Measurements from ENCODE around the gene AIF1.
A peak's percentile ranks its signal among the peaks of the same experiment; 100 is the strongest.

The AIF1 gene
- 0.29 to 2.1 (median 1.0) reads per million in 4 experiments for total RNA-seq

DNA sequence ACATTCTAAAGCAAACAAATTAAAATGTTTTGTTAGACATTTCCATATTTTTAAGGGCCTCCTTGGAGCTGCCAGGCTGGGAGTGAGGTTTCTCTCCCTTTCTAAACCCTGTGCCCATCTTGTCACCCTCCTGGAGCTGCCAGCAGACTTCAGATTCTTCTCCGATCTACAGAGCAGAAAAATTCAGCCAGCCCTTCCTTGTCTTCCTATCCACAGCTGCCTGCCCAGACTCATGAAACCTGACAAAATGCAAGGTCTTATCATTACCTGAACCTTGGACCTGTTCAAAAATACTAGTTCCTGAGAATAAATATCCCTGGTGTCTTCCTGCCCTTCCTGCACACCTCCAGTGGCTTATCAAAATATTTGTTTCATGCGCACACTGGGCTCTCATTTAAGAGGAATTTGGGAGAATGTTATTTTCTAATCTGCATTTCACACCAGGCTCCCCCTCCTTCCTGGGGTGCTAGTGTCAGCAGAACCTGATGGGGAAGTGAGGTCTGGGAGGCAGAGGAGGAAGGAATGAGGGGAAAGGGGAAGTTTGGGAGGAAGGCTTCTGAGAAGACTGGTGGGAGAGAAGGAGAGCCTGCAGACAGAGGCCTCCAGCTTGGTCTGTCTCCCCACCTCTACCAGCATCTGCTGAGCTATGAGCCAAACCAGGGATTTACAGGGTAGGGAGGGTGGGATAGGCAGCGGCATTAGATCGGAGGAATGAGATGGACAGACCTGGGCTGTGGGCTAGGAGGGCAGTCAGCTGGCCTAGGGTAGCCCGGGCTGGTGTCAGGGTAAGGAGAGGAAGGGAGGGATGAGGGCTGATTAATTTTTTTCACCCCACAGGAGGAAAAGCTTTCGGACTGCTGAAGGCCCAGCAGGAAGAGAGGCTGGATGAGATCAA is at the start of gene AIF1:
Gene AIF1, plus strand, starts transcription at position 551 of the 895 bp plus-strand sequence. Its CDS starts 96 bp downstream, at position 647.
- no peak for DNase-seq

DNA sequence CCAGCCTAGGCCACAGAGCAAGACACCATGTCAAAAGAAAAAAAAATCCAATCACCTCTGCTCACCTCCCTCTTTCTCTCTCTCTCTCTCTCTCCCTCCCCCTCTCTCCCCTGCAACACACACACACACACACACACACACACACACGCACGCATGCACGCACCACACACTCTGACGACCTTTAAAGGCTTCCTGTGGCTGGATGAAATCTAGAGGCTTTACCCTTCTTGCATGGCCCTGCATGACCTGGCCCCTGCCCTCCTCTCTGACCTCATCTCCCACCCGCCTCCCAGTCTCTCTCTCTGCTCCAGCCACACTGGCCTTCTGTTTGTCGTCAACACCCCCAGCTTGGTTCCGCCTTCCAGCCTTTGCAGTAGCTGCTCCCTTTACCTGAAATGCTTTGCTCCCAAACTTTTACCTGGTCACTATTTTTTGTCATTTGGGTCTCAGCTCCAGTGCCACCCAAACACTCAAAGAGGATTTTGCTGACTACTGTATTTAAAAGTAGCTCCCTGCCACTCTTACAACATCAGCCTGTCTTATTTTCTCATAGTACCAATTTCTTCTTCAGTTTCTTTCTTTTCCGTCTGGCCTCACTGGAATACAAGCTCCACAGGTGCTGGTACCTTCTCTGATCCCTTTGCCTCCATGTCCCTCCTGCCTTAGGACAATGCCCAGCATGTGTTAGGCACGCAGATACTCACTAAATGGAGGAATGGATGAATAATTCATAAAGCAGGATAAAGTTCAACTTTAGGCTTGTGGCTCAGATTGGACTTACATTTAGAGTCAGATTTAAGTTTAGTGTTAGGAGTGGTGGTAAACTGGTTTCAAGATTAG is 47.3 kb upstream of the AIF1 start:
- DNase-seq, result no peak

DNA sequence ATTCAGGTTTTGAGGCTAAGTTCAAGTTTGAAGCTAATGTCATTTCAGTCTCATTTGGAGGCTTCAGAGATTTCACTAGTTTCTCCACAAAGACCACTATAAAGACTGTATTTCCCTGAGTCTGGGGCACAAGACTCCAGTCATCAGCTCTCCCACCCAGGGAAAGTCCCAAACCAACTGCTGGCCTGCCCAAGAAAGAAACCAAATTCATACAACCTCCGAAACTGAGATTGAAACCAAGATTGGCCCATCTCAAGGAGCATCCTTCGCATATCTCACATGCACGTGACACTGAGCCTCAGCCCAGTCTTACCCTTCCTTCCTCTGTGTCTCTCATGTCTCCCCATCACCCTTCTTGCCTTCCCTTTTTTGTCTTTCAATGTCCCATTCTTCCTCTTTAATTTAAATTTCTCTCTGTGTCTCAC is 46.5 kb upstream of the AIF1 start:
- peak; percentile 34 for DNase-seq

DNA sequence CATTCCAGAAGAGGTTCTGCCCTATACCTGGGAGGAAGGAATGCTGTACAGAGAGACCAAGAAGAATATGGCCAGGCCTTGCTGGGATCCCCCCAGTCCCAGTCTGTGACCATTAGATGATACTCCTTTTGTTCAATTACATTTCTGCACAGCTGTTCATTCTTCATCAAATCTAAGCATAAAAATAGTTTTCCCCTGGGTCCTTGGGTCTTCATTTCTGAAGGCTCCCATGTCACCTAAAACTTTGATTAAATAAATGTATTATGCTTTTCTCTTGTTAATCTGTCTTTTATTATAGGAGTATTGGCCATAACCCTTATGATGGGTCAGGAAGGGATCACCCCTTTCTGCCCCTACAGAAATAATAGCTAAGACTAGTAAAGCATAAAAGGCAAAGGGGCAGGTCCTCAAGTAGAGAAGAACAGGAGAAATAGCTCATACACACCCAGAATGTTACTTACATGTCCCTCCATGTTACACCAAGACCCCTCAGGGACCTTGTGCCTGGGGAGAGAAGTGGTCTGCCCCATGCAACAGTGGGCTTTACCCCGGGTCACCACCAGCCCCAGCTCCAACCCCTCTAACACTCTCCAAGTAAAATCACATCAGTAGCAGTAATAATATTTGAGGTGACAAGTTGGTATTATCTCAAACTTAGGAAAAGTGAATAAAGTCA is 45.0 kb upstream of the AIF1 start:
- DNase-seq, result no peak

- DNase-seq, result peak; percentile 58
Observed at GRCh38 chr6:31572041-31572911, 42.8 kb upstream of the AIF1 start, which contains the start of gene LTA. LTA (plus strand) TSS chr6:31572289; CDS start chr6:31572743, 454 bp downstream.

- DNase-seq, result no peak
Observed at GRCh38 chr6:31573239-31574105, 41.6 kb upstream of the AIF1 start.

DNA sequence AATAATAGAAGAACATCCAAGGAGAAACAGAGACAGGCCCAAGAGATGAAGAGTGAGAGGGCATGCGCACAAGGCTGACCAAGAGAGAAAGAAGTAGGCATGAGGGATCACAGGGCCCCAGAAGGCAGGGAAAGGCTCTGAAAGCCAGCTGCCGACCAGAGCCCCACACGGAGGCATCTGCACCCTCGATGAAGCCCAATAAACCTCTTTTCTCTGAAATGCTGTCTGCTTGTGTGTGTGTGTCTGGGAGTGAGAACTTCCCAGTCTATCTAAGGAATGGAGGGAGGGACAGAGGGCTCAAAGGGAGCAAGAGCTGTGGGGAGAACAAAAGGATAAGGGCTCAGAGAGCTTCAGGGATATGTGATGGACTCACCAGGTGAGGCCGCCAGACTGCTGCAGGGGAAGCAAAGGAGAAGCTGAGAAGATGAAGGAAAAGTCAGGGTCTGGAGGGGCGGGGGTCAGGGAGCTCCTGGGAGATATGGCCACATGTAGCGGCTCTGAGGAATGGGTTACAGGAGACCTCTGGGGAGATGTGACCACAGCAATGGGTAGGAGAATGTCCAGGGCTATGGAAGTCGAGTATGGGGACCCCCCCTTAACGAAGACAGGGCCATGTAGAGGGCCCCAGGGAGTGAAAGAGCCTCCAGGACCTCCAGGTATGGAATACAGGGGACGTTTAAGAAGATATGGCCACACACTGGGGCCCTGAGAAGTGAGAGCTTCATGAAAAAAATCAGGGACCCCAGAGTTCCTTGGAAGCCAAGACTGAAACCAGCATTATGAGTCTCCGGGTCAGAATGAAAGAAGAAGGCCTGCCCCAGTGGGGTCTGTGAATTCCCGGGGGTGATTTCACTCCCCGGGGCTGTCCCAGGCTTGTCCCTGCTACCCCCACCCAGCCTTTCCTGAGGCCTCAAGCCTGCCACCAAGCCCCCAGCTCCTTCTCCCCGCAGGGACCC is 40.6 kb upstream of the AIF1 start:
- no peak for DNase-seq

DNA sequence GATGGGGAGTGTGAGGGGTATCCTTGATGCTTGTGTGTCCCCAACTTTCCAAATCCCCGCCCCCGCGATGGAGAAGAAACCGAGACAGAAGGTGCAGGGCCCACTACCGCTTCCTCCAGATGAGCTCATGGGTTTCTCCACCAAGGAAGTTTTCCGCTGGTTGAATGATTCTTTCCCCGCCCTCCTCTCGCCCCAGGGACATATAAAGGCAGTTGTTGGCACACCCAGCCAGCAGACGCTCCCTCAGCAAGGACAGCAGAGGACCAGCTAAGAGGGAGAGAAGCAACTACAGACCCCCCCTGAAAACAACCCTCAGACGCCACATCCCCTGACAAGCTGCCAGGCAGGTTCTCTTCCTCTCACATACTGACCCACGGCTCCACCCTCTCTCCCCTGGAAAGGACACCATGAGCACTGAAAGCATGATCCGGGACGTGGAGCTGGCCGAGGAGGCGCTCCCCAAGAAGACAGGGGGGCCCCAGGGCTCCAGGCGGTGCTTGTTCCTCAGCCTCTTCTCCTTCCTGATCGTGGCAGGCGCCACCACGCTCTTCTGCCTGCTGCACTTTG is 39.6 kb upstream of the AIF1 start, which contains the start of gene TNF:
Gene TNF, plus strand, starts transcription at position 231 of the 567 bp plus-strand sequence. Its CDS starts 177 bp downstream, at position 408.
- DNase-seq, result no peak

- DNase-seq, result no peak
Observed at GRCh38 chr6:31575952-31576685, 38.9 kb upstream of the AIF1 start.

DNA sequence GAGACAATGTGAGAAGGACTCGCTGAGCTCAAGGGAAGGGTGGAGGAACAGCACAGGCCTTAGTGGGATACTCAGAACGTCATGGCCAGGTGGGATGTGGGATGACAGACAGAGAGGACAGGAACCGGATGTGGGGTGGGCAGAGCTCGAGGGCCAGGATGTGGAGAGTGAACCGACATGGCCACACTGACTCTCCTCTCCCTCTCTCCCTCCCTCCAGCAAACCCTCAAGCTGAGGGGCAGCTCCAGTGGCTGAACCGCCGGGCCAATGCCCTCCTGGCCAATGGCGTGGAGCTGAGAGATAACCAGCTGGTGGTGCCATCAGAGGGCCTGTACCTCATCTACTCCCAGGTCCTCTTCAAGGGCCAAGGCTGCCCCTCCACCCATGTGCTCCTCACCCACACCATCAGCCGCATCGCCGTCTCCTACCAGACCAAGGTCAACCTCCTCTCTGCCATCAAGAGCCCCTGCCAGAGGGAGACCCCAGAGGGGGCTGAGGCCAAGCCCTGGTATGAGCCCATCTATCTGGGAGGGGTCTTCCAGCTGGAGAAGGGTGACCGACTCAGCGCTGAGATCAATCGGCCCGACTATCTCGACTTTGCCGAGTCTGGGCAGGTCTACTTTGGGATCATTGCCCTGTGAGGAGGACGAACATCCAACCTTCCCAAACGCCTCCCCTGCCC is 38.0 kb upstream of the AIF1 start:
- no peak for DNase-seq

DNA sequence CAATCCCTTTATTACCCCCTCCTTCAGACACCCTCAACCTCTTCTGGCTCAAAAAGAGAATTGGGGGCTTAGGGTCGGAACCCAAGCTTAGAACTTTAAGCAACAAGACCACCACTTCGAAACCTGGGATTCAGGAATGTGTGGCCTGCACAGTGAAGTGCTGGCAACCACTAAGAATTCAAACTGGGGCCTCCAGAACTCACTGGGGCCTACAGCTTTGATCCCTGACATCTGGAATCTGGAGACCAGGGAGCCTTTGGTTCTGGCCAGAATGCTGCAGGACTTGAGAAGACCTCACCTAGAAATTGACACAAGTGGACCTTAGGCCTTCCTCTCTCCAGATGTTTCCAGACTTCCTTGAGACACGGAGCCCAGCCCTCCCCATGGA is 37.5 kb upstream of the AIF1 start:
- no peak for DNase-seq

DNA sequence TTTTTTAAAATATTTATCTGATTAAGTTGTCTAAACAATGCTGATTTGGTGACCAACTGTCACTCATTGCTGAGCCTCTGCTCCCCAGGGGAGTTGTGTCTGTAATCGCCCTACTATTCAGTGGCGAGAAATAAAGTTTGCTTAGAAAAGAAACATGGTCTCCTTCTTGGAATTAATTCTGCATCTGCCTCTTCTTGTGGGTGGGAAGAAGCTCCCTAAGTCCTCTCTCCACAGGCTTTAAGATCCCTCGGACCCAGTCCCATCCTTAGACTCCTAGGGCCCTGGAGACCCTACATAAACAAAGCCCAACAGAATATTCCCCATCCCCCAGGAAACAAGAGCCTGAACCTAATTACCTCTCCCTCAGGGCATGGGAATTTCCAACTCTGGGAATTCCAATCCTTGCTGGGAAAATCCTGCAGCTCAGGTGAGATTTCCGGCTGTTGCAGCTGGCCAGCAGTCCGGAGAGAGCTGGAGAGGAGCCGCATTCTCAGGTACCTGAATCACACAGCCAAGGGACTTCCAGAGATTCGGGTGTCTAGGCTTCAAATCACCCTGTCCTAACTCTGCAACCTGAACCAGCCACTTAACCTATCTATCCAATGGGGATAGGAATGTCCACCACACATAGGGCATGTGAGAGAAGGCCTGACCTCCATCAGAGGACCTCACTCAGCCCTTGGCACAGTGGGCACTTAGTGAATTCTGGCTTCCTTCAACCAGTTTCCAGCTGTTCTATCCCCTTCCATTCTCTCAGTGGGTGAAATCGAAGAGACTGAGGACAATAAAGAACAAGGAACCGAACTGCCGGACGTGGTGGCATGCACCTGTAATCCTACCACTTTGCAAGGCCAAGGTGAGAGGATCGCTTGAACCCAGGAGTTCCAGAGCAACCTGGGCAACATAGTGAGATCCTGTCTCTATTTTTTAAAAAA is 36.6 kb upstream of the AIF1 start:
- no peak for DNase-seq

DNA sequence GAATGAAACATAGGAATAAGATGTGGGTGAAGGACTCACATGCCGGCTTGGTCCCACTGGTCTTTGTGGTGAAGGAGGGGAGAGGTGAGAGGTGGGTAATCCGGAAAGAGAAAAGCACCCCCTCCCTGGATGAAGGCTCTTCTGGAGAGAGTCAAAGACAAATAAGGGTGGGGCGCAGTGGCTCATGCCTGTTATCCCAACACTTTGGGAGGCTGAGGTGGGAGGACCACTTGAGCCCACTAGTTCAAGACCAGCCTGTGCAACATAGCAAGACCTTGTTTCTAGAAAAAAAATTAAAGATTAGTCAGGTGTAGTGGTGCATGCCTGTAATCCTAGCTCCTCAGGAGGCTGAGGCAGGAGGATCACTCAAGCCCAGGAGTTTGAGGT is 35.9 kb upstream of the AIF1 start:
- no peak for DNase-seq

DNA sequence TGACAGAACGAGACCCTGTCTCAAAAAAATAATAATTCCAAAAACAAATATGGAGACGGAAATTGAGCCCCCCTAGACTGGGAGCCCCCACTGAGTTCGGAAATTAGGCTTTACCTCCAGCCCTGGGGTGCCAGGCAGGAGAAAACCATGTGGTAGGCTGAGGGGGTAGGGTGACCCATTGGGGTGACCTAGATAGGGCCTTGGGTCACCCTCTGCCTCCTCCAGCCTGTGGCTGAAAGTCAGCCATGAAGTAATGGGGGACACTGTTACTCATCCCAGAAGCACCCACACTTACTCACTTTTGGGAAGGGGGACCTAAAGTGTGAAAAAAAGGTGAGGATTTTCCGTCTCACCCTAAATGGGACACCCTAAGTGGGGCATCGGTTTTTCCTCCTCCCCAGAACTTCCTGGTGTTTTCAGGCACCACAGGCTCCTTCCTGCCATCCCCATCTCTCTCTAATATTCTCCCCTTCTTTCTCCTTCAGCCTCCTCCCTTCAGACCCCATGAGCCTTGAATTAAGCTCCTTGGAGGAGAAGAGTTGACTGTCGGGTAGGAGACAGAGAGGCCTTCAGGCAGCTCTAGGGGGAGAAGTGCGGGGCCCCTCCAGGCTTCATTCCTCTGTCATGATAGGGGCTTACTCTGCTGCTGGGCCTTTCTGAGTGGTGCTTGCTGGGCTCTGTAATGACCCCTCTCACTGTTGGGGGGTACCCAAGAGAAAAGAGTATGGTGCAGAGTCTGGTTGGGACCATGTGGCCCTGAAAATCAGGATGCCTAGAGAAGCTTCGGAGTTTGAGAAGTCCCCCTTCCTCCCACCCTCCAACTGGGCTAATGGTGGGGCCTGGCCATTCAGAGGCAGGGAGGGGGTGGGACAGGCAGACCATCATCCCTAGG is 35.2 kb upstream of the AIF1 start:
- no peak for DNase-seq

DNA sequence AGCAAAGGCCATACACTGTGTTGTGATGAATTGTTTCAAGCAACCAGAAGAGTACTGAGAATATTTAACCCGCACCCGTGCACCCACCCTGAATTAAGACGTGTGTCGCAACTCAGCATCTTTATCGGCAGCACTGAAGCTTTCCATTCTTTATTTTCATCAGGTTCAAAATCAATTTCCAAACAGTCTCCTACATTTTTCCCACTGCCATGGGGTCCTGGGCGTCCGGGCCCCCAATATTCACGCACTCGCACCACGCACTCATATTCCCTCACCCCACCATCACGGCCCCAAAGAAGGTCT is 34.6 kb upstream of the AIF1 start:
- DNase-seq, result no peak

All from effector CD8-positive, alpha-beta T cell (primary cell).